HepG2 (cell line): ENCODE results near the gene IMMP1L. TPM values are rescaled to one million over a fixed set of nuclear protein-coding genes. Genes with fewer than 3 reads are reported as not detected.

Experiments
- ARID2 ChIP-seq: sonication (generic); formaldehyde crosslinking; IDR thresholded peaks from 2 replicates; pipeline ENCODE4 v1.8.1; 2022; ENCODE audit warnings: mild to moderate bottlenecking, missing genetic modification reagents, borderline replicate concordance
- CBFB ChIP-seq: sonication (generic); formaldehyde crosslinking; IDR thresholded peaks from 2 replicates; pipeline ENCODE4 v1.4.0; 2020; ENCODE audit warnings: missing genetic modification reagents
- ESRRA ChIP-seq: sonication (generic); formaldehyde crosslinking; IDR thresholded peaks from 2 replicates; pipeline ENCODE4 v1.5.1; 2020; ENCODE audit warnings: mild to moderate bottlenecking, low read depth, missing genetic modification reagents
- FOXA3 ChIP-seq: IDR thresholded peaks from 2 replicates; pipeline ENCODE4 v1.6.1; 2016; ENCODE audit warnings: missing genetic modification reagents, missing compliant biosample characterization
- NBN ChIP-seq: fragments of 450-650 bp; conservative IDR thresholded peaks from 2 replicates; pipeline ENCODE4 v1.6.1; 2017
- NFE2L1 ChIP-seq: sonication (generic); formaldehyde crosslinking; IDR thresholded peaks from 2 replicates; pipeline ENCODE4 v1.4.0; 2020; ENCODE audit warnings: missing genetic modification reagents, mild to moderate bottlenecking, borderline replicate concordance
- PITX1 ChIP-seq: sonication (generic); formaldehyde crosslinking; IDR thresholded peaks from 2 replicates; pipeline ENCODE4 v1.5.1; 2020; ENCODE audit warnings: mild to moderate bottlenecking, missing genetic modification reagents
- RELA ChIP-seq: sonication (generic); formaldehyde crosslinking; IDR thresholded peaks from 2 replicates; pipeline ENCODE4 v1.4.0; 2020; ENCODE audit warnings: missing genetic modification reagents
- RFXANK ChIP-seq: IDR thresholded peaks from 2 replicates; pipeline ENCODE4 v1.6.1; 2016
- TBP ChIP-seq: sonication (generic); formaldehyde crosslinking; IDR thresholded peaks from 2 replicates; pipeline ENCODE4 v1.5.0; 2020; ENCODE audit warnings: missing genetic modification reagents
- TCF12 ChIP-seq, 2 experiments: fragments of 450-650 bp in 1 of 2; sonication (generic) in 1 of 2; formaldehyde crosslinking in 1 of 2; IDR thresholded peaks; 2 replicates each; pipeline versions ENCODE4 v1.6.1 to v1.8.0; 2017 to 2022; ENCODE audit warnings: antibody characterized with exemption in 1 of 2, mild to moderate bottlenecking in 1 of 2, missing genetic modification reagents in 1 of 2, moderate library complexity in 1 of 2
- TGIF2 ChIP-seq: IDR thresholded peaks from 2 replicates; pipeline ENCODE4 v1.6.1; 2016; ENCODE audit warnings: control low read depth, missing compliant biosample characterization
- ZNF292 ChIP-seq: sonication (generic); formaldehyde crosslinking; IDR thresholded peaks from 2 replicates; pipeline ENCODE4 v1.8.1; 2022; ENCODE audit warnings: mild to moderate bottlenecking, low read depth, missing genetic modification reagents, borderline replicate concordance
- ZNF354B ChIP-seq: sonication (generic); formaldehyde crosslinking; IDR thresholded peaks from 2 replicates; pipeline ENCODE4 v1.8.0; 2022; ENCODE audit warnings: mild to moderate bottlenecking, missing genetic modification reagents
- ZNF431 ChIP-seq: sonication (generic); formaldehyde crosslinking; IDR thresholded peaks from 2 replicates; pipeline ENCODE4 v1.9.0; 2022; ENCODE audit warnings: missing genetic modification reagents, low read depth, mild to moderate bottlenecking, borderline replicate concordance
- ZNF572 ChIP-seq: sonication (generic); formaldehyde crosslinking; IDR thresholded peaks from 2 replicates; pipeline ENCODE4 v1.5.1; 2020; ENCODE audit warnings: mild to moderate bottlenecking, missing genetic modification reagents
- ZNF619 ChIP-seq: sonication (generic); formaldehyde crosslinking; IDR thresholded peaks from 2 replicates; pipeline ENCODE4 v1.4.0; 2020; ENCODE audit warnings: mild to moderate bottlenecking, missing genetic modification reagents
- ZNF678 ChIP-seq: sonication (generic); formaldehyde crosslinking; IDR thresholded peaks from 2 replicates; pipeline ENCODE4 v1.4.0; 2020; ENCODE audit warnings: mild to moderate bottlenecking, missing genetic modification reagents
- ZNF749 ChIP-seq: sonication (generic); formaldehyde crosslinking; IDR thresholded peaks from 2 replicates; pipeline ENCODE4 v1.8.0; 2022; ENCODE audit warnings: mild to moderate bottlenecking, missing genetic modification reagents, moderate library complexity, borderline replicate concordance
- ZNF883 ChIP-seq: sonication (generic); formaldehyde crosslinking; IDR thresholded peaks from 2 replicates; pipeline ENCODE4 v1.5.1; 2020; ENCODE audit warnings: mild to moderate bottlenecking, missing genetic modification reagents; ENCODE audit errors: not compliant biosample characterization
- ZSCAN20 ChIP-seq: sonication (generic); formaldehyde crosslinking; IDR thresholded peaks from 2 replicates; pipeline ENCODE4 v1.4.0; 2020; ENCODE audit warnings: missing genetic modification reagents, mild to moderate bottlenecking, borderline replicate concordance
- polyA plus RNA-seq, 8 experiments: library from polyadenylated mRNA; depleted of rRNA in 3 of 8; stranded (reverse) in 7 of 8; unstranded in 1 of 8; fragments of >200 nt; fragmentation: Illumina TruSeq in 4 of 8; extraction: Trizol in 4 of 8; gene quantifications; 2 replicates each; pipeline versions ENCODE4 v1.2.1 to v1.2.3, GENCODE V29; 2011 to 2016; ENCODE audit warnings: low read depth in 4 of 8, missing spikeins in 1 of 8, mixed read lengths in 1 of 8; ENCODE audit not compliant: insufficient read depth in 1 of 8
- total RNA-seq, 5 experiments: library from RNA; depleted of rRNA; stranded (reverse); fragments of >200 nt; fragmentation: Illumina TruSeq; extraction: Trizol; gene quantifications; 2 replicates each; pipeline ENCODE4 v1.2.3, GENCODE V29; 2016; ENCODE audit warnings: low read depth in 1 of 5
- TF ChIP-seq, protein P1 (sequence below): sonication (generic); formaldehyde crosslinking; IDR thresholded peaks from 2 replicates; pipeline ENCODE4 v1.8.1; 2022; ENCODE audit warnings: mild to moderate bottlenecking, missing genetic modification reagents
- TF ChIP-seq, protein P2 (sequence below): sonication (generic); formaldehyde crosslinking; IDR thresholded peaks from 2 replicates; pipeline ENCODE4 v1.5.0; 2020; ENCODE audit warnings: missing genetic modification reagents
- TF ChIP-seq, protein P3 (sequence below): sonication (generic); formaldehyde crosslinking; IDR thresholded peaks from 2 replicates; pipeline ENCODE4 v1.9.0; 2021; ENCODE audit warnings: missing genetic modification reagents, borderline replicate concordance
- TF ChIP-seq, protein P4 (sequence below): sonication (generic); formaldehyde crosslinking; IDR thresholded peaks from 2 replicates; pipeline ENCODE4 v1.4.0; 2020; ENCODE audit warnings: mild to moderate bottlenecking, missing genetic modification reagents

Gene IMMP1L
- total and polyA plus RNA-seq, 2 of the 13 experiments (the other 11 are each of a cell fraction or from before 2014, with no cell fraction given): 42.4 to 57.9 TPM

DNA sequence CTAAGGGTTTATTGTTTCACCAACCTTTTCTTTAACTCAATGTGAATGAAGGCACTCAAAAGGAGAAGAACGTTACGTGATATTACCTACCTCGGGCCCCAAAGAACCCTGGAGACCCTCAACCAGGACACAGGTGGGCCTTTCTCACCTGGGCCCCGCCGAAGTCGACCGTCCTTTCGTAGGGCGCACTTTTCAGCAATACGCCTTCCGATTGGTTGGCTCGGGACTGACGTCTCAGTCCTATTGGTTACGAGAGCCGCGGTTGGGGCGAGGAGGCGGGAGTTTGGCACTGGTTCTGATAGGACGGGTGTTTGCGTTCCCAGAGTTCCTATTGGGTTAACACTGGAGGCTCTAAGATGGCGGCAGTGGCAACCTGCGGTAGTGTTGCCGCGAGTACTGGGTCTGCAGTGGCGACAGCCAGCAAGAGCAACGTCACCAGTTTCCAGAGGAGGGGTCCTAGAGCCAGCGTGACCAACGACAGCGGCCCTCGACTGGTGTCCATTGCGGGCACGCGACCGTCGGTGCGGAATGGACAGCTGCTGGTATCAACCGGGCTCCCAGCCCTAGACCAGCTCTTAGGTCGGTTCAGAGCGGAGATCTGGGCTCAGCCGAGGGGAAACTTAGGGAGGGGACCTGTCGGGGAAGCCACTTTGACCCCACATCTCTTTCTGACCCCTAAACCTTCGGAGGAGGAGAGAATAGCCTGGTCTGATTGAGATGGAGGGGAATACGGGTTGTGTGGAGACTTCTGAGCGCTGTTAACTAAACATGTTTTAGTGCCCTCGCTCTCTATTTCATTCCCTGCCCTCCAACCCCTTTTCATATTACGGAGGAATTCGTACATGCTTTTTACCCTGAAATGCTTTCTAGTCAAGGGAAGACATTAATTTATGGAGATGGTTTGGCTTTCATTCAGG is at the start of gene IMMP1L, which contains the start of gene ELP4 (continued):
- TF ChIP-seq ZNF354B (CRISPR knock-in tag): no peak
- no peak for TF ChIP-seq TCF12 (IDR thresholded peaks at IDR 0.05)
- TF ChIP-seq TCF12 (CRISPR knock-in tag; IDR thresholded peaks at IDR 0.05): no peak
- TF ChIP-seq ZNF431 (CRISPR knock-in tag): no peak
- TF ChIP-seq TGIF2 (CRISPR knock-in tag): 0 out of 2 replicates have a peak, but pooled peaks have one; percentile 4
- peak; percentile 55; the same call in 1 of the 2 replicates for TF ChIP-seq ZNF292
- no peak for TF ChIP-seq ARID2 (CRISPR knock-in tag)
- TF ChIP-seq, protein P1, sequence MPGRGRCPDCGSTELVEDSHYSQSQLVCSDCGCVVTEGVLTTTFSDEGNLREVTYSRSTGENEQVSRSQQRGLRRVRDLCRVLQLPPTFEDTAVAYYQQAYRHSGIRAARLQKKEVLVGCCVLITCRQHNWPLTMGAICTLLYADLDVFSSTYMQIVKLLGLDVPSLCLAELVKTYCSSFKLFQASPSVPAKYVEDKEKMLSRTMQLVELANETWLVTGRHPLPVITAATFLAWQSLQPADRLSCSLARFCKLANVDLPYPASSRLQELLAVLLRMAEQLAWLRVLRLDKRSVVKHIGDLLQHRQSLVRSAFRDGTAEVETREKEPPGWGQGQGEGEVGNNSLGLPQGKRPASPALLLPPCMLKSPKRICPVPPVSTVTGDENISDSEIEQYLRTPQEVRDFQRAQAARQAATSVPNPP (CRISPR knock-in tag): no peak
- TF ChIP-seq PITX1 (CRISPR knock-in tag): peak; percentile 57; the same call in 1 of the 2 replicates
- 0 out of 2 replicates have a peak, but pooled peaks have one; percentile 26 for TF ChIP-seq RFXANK
- TF ChIP-seq NFE2L1: no peak; the same call in 1 of the 2 replicates
- no peak for TF ChIP-seq TBP
- peak; percentile 61 for TF ChIP-seq ZNF572 (CRISPR knock-in tag)
- 0 out of 2 replicates have a peak, but pooled peaks have one; percentile 72 for TF ChIP-seq ESRRA (CRISPR knock-in tag)
- TF ChIP-seq ZNF883 (CRISPR knock-in tag): peak; percentile 94
- TF ChIP-seq FOXA3 (CRISPR knock-in tag): peak; percentile 31; the same call in 1 of the 2 replicates
- no peak for TF ChIP-seq RELA (CRISPR knock-in tag)
- no peak for TF ChIP-seq ZSCAN20 (CRISPR knock-in tag)
- no peak for TF ChIP-seq ZNF678
- TF ChIP-seq, protein P2, sequence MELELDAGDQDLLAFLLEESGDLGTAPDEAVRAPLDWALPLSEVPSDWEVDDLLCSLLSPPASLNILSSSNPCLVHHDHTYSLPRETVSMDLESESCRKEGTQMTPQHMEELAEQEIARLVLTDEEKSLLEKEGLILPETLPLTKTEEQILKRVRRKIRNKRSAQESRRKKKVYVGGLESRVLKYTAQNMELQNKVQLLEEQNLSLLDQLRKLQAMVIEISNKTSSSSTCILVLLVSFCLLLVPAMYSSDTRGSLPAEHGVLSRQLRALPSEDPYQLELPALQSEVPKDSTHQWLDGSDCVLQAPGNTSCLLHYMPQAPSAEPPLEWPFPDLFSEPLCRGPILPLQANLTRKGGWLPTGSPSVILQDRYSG: no peak
- TF ChIP-seq NBN: no peak
- TF ChIP-seq ZNF749: 0 out of 2 replicates have a peak, but pooled peaks have one; percentile 10
- TF ChIP-seq, protein P3, sequence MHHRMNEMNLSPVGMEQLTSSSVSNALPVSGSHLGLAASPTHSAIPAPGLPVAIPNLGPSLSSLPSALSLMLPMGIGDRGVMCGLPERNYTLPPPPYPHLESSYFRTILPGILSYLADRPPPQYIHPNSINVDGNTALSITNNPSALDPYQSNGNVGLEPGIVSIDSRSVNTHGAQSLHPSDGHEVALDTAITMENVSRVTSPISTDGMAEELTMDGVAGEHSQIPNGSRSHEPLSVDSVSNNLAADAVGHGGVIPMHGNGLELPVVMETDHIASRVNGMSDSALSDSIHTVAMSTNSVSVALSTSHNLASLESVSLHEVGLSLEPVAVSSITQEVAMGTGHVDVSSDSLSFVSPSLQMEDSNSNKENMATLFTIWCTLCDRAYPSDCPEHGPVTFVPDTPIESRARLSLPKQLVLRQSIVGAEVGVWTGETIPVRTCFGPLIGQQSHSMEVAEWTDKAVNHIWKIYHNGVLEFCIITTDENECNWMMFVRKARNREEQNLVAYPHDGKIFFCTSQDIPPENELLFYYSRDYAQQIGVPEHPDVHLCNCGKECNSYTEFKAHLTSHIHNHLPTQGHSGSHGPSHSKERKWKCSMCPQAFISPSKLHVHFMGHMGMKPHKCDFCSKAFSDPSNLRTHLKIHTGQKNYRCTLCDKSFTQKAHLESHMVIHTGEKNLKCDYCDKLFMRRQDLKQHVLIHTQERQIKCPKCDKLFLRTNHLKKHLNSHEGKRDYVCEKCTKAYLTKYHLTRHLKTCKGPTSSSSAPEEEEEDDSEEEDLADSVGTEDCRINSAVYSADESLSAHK (CRISPR knock-in tag): no peak
- TF ChIP-seq ZNF619 (CRISPR knock-in tag): 0 out of 2 replicates have a peak, but pooled peaks have one; percentile 42
- TF ChIP-seq, protein P4, sequence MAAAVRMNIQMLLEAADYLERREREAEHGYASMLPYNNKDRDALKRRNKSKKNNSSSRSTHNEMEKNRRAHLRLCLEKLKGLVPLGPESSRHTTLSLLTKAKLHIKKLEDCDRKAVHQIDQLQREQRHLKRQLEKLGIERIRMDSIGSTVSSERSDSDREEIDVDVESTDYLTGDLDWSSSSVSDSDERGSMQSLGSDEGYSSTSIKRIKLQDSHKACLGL (CRISPR knock-in tag): peak; percentile 75; the same call in 1 of the 2 replicates
- TF ChIP-seq CBFB: no peak; the same call in 1 of the 2 replicates
